ENCODE data around the gene RFLNA. TPM values are rescaled to one million over a fixed set of nuclear protein-coding genes. Genes with fewer than 3 reads are reported as not detected.

Gene RFLNA
- total and polyA plus RNA-seq, 2 experiments from 2014 or later = 1.2 to 4.6 TPM

DNA sequence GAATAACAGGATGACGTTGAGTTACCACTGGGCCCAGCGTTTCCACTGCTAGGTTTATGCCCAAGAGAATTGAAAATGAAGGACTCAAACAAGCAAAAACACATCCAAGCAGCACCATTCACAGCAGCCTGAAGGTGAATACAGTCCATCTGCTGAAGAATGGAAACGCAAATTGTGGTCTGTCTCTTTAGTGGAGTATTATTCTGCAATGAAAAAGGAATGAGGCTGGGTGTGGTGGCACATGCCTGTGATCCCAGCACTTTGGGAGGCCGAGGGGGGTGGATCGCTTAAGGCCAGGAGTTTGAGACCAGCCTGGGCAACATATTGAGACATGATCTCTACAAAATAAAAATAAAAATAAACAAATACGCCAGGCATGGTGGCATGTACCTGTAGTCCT is 41.9 kb upstream of the RFLNA start:
- no peak overlapping the region for H3K4me2 ChIP-seq (ENCODE audit: unreplicated experiment)
- DNase-seq = no peak
- no peak overlapping the region for H3K27ac ChIP-seq
- no peak overlapping the region for H3K9ac ChIP-seq
- no peaks in the 10 kb centered on the region for H3K9me3 ChIP-seq (ENCODE audit: low read depth)
- TF ChIP-seq EZH2phosphoT487 (IDR thresholded peaks at IDR 0.05; ENCODE audit: insufficient read depth, low read depth) = no peak
- no peak for TF ChIP-seq EZH2 (IDR thresholded peaks at IDR 0.05; ENCODE audit: insufficient read depth, poor library complexity, severe bottlenecking)
- no peaks in the 10 kb centered on the region for H4K20me1 ChIP-seq (ENCODE audit: insufficient read depth)
- no peaks in the 10 kb centered on the region for H3K36me3 ChIP-seq (ENCODE audit: low read depth)
- H3K79me2 ChIP-seq (ENCODE audit: insufficient read depth) = no peaks in the 10 kb centered on the region
- peaks cover 8% of the 10 kb centered on the region; the same call in 1 of the 2 replicates for H3K4me1 ChIP-seq (ENCODE audit: insufficient read depth)
- H3F3A ChIP-seq (ENCODE audit: insufficient read depth) = no peaks in the 10 kb centered on the region
- in situ Hi-C loops (cut with MboI) = no loop called here
- H3K4me3 ChIP-seq = no peak overlapping the region
- no peak overlapping the region for H2AFZ ChIP-seq
- peaks cover 10% of the 10 kb centered on the region; the same call in 1 of the 2 replicates for H3K27me3 ChIP-seq (replicated peaks; ENCODE audit: insufficient read depth)
- no peaks in the 10 kb centered on the region for H3K9me2 ChIP-seq (ENCODE audit: insufficient read depth)
- 78 to 80% methylated on average over 6 of the region's 6 CpGs for WGBS, 2 experiments (ENCODE audit: low coverage in 1 of 2, low lambda C conversion rate in 2 of 2, missing lambda C conversion rate in 2 of 2)

DNA sequence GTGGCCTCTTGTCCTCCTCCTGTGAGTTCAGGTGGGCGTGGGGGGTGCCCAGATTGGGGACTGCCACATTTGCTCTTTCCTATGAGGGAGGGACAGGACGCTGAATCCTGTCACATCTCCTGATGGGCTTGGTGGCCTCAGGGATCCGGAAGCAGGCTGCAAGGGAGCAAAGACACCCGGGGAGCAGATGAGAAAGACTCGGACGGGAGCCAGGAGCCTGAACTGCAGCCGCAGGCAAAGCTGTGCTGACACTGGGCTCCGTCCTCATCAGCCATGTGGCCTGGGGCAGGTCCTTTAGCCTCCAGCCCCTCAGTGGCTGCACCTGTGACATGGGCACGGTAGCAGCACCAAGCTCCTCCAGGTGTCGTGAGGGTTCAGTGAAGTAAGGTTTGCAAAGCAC is 40.8 kb upstream of the RFLNA start:
- no peak for DNase-seq
- 60 to 61% methylated on average over 9 to 10 of the region's 10 CpGs for WGBS, 2 experiments (ENCODE audit: low coverage in 1 of 2, low lambda C conversion rate in 2 of 2, missing lambda C conversion rate in 2 of 2)
- Histone ChIP-seq H2AFZ (no peak overlapping the region), H3F3A (ENCODE audit: insufficient read depth) (no peaks in the 10 kb centered on the region), H3K9me2 (ENCODE audit: insufficient read depth) (no peaks in the 10 kb centered on the region), H3K27me3 (replicated peaks; ENCODE audit: insufficient read depth) (peaks cover 11% of the 10 kb centered on the region), H3K79me2 (ENCODE audit: insufficient read depth) (no peaks in the 10 kb centered on the region), H3K4me3 (no peak overlapping the region), H3K9ac (no peak overlapping the region), H4K20me1 (ENCODE audit: insufficient read depth) (no peaks in the 10 kb centered on the region), H3K4me2 (ENCODE audit: unreplicated experiment) (no peak overlapping the region), H3K9me3 (ENCODE audit: low read depth) (no peaks in the 10 kb centered on the region), H3K36me3 (ENCODE audit: low read depth) (no peaks in the 10 kb centered on the region), H3K27ac (no peak overlapping the region), H3K4me1 (ENCODE audit: insufficient read depth) (peaks cover 1% of the 10 kb centered on the region; the same call in 1 of the 2 replicates)
- TF ChIP-seq EZH2phosphoT487 (IDR thresholded peaks at IDR 0.05; ENCODE audit: insufficient read depth, low read depth) = no peak
- TF ChIP-seq EZH2 (IDR thresholded peaks at IDR 0.05; ENCODE audit: insufficient read depth, poor library complexity, severe bottlenecking) = no peak
- in situ Hi-C loops (cut with MboI) = no loop called here

DNA sequence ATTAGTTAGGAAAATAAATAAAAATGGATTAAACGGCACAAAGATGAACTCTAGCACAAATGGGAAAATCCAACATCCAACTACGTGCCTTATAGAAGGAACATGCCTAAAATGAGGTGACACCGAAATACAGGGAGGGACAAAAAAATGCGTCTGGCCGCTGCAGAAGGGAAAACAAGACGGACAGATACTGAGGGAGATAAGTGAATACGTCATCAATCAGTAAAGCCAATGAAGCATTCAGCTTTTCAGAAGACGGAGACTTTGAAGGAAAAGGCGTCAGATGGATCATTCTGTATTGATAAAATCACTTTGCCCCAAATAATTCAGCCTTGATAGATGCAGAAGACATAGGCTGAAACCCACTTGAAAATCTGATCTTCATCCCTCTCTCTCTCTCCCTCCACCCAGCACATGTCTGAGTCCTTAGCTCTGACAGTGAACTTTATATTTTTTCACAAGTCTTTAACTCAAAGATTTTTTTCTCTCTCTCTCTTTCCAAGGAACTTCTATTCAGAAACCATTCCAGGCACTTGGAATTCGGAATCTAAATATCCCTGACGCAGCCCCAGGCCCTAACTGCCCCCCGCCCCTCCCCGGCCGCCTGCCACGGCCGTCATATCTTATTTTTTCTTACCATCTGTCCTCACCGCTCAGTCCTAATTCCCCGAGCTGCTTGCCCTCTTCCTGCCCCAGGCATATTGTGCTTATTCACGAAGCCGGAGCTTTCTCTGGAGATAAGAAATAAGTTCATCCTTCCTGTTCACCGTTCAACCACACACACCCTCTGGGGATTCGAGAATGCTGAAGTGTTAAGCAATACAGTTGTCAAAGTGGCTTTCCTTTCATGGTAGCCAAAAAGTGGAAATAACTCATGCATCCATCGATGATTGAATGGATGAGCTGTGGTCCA is 35.5 kb upstream of the RFLNA start:
- no peak overlapping the region for H3K4me2 ChIP-seq (ENCODE audit: unreplicated experiment)
- H3K79me2 ChIP-seq (ENCODE audit: insufficient read depth) = no peaks in the 10 kb centered on the region
- H2AFZ ChIP-seq = no peak overlapping the region
- no peak overlapping the region for H3K4me3 ChIP-seq
- no peak overlapping the region for H3K9ac ChIP-seq
- H3K36me3 ChIP-seq (ENCODE audit: low read depth) = no peaks in the 10 kb centered on the region
- no peaks in the 10 kb centered on the region for H3K4me1 ChIP-seq (ENCODE audit: insufficient read depth)
- TF ChIP-seq EZH2 (IDR thresholded peaks at IDR 0.05; ENCODE audit: insufficient read depth, poor library complexity, severe bottlenecking) (no peak), EZH2phosphoT487 (IDR thresholded peaks at IDR 0.05; ENCODE audit: insufficient read depth, low read depth) (no peak)
- H3K27me3 ChIP-seq (replicated peaks; ENCODE audit: insufficient read depth) = peaks cover 11% of the 10 kb centered on the region
- no peaks in the 10 kb centered on the region for H4K20me1 ChIP-seq (ENCODE audit: insufficient read depth)
- 46 to 56% methylated on average over 22 to 23 of the region's 23 CpGs for WGBS, 2 experiments (ENCODE audit: low coverage in 1 of 2, low lambda C conversion rate in 2 of 2, missing lambda C conversion rate in 2 of 2)
- H3K9me3 ChIP-seq (ENCODE audit: low read depth) = no peaks in the 10 kb centered on the region
- no peak overlapping the region for H3K27ac ChIP-seq
- in situ Hi-C loops (cut with MboI) = no loop called here
- no peaks in the 10 kb centered on the region for H3F3A ChIP-seq (ENCODE audit: insufficient read depth)
- DNase-seq = peak; percentile 13
- H3K9me2 ChIP-seq (ENCODE audit: insufficient read depth) = no peaks in the 10 kb centered on the region

DNA sequence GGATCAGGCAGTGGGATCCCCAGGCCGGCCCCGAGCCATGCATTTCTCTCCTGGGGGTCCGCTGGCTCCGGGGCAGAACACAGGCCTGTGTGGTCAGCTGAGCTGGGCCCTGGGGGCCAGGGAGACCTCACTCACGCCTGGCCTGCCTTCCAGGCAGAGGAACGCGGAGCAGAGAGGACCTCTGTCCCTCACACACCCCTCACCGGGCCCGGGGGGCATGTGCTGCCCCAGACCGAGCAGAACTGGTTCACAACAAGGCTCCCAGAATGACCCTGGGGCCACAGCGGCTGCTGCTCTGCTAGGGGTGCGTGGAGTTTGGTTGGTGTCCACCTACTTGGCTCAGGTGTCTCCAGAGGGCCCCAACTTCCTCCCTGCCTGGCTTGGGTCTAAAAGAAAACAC is 33.0 kb upstream of the RFLNA start:
- no peaks in the 10 kb centered on the region for H4K20me1 ChIP-seq (ENCODE audit: insufficient read depth)
- H2AFZ ChIP-seq = no peak overlapping the region
- H3K4me1 ChIP-seq (ENCODE audit: insufficient read depth) = no peaks in the 10 kb centered on the region
- no peaks in the 10 kb centered on the region for H3K9me3 ChIP-seq (ENCODE audit: low read depth)
- no peaks in the 10 kb centered on the region for H3F3A ChIP-seq (ENCODE audit: insufficient read depth)
- TF ChIP-seq EZH2phosphoT487 (IDR thresholded peaks at IDR 0.05; ENCODE audit: insufficient read depth, low read depth) (no peak), EZH2 (IDR thresholded peaks at IDR 0.05; ENCODE audit: insufficient read depth, poor library complexity, severe bottlenecking) (no peak)
- DNase-seq = no peak
- no peaks in the 10 kb centered on the region for H3K9me2 ChIP-seq (ENCODE audit: insufficient read depth)
- H3K27ac ChIP-seq = no peak overlapping the region
- H3K27me3 ChIP-seq (replicated peaks; ENCODE audit: insufficient read depth) = peaks cover 11% of the 10 kb centered on the region
- no peak overlapping the region for H3K4me2 ChIP-seq (ENCODE audit: unreplicated experiment)
- WGBS, 2 experiments (ENCODE audit: low coverage in 1 of 2, low lambda C conversion rate in 2 of 2, missing lambda C conversion rate in 2 of 2) = 71 to 72% methylated on average over 11 to 12 of the region's 12 CpGs
- in situ Hi-C loops (cut with MboI) = no loop called here
- H3K79me2 ChIP-seq (ENCODE audit: insufficient read depth) = no peaks in the 10 kb centered on the region
- no peaks in the 10 kb centered on the region for H3K36me3 ChIP-seq (ENCODE audit: low read depth)
- H3K4me3 ChIP-seq = no peak overlapping the region
- no peak overlapping the region for H3K9ac ChIP-seq
